HG03460 (cell line): ENCODE measurements around the gene CRACDL.
"Not testable (repeated sequence)": the region's sequence is repeated elsewhere in the genome, so short reads cannot be mapped to it uniquely, and the experiment has no call there.

Experiments
- ATAC-seq: cut with Tn5 transposase; IDR thresholded peaks from one replicate; pipeline ENCODE4 v1.9.1; 2021; ENCODE audit not compliant: unreplicated experiment

The CRACDL gene

GRCh38 chr2:98759338-98759737 is 176.7 kb downstream of the CRACDL start:
- no peak for ATAC-seq

GRCh38 chr2:98757904-98758421 is 178.1 kb downstream of the CRACDL start:
- ATAC-seq: peak; percentile 83

- ATAC-seq: no peak
Observed at GRCh38 chr2:98753801-98754200, 182.2 kb downstream of the CRACDL start.

- ATAC-seq: not testable (repeated sequence)
Observed at GRCh38 chr2:98752711-98753110, 183.3 kb downstream of the CRACDL start.

- ATAC-seq: no peak
Observed at GRCh38 chr2:98751748-98752147, 184.3 kb downstream of the CRACDL start.

- no peak for ATAC-seq
Observed at GRCh38 chr2:98750593-98751282, 185.3 kb downstream of the CRACDL start.

GRCh38 chr2:98749066-98749450 is 187.0 kb downstream of the CRACDL start:
- ATAC-seq: no peak

- no peak for ATAC-seq
Observed at GRCh38 chr2:98748292-98749065, 187.5 kb downstream of the CRACDL start.

- no peak for ATAC-seq
Observed at GRCh38 chr2:98747888-98748287, 188.1 kb downstream of the CRACDL start.

GRCh38 chr2:98746426-98746825 is 189.6 kb downstream of the CRACDL start:
- no peak for ATAC-seq

- ATAC-seq: no peak
Observed at GRCh38 chr2:98744595-98744994, 191.4 kb downstream of the CRACDL start.
